MV-4-11 (cell line): ENCODE data around the gene UNC5CL.

Experiments
- DNase-seq: peaks from one replicate; lab custom pipeline; 2025; lab: John Stamatoyannopoulos, UW

UNC5CL gene

DNA sequence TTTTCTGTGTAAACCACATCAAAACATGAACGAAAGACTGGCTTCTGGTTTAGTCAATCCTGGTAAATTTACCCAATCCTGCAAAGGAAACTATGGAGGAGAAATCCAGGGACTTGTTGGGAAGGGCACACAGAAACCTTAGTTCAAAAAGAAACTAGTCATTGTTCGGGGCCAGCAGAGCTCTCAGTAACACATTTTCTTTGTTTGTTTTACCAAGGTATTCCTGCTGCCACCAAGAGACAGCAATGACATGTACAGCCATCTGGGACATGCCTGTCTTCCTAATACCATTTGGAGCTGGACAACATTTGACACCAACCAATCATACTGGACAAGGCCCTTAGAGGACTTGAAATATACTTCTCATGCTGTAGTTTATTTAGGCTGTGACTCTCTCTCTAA, 24.9 kb upstream of the UNC5CL start:
- DNase-seq = no peak

- DNase-seq = no peak
These were observed 23.0 kb upstream of the UNC5CL start for GRCh38 chr6:41062056-41062455.

GRCh38 chr6:41061196-41061726, 22.2 kb upstream of the UNC5CL start:
- DNase-seq = no peak

- DNase-seq = no peak
These were observed 20.5 kb upstream of the UNC5CL start for GRCh38 chr6:41059556-41059955.

GRCh38 chr6:41058783-41059181, 19.8 kb upstream of the UNC5CL start:
- DNase-seq = no peak

GRCh38 chr6:41056768-41057490, 17.9 kb upstream of the UNC5CL start:
- no peak for DNase-seq

DNA sequence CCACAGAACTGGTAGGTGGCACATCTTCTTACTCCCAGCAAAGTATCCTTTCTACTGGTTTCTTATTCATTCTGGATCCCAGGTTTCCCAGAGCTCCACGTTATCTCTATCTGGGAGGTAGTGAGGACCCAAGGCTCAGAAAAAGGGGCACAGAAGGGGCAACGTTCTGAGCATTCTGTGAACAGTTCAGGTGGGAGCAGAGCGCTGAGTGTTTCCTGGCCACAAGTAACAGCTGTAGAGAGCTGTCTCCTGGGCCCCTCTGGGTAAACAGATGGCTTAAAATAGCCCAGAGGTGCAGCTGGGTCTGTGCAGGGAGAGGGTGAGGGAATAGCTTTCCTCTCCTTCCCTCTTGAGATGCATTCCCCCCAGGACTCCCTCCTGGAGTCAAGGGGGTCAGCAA, 16.1 kb upstream of the UNC5CL start:
- DNase-seq = no peak

DNA sequence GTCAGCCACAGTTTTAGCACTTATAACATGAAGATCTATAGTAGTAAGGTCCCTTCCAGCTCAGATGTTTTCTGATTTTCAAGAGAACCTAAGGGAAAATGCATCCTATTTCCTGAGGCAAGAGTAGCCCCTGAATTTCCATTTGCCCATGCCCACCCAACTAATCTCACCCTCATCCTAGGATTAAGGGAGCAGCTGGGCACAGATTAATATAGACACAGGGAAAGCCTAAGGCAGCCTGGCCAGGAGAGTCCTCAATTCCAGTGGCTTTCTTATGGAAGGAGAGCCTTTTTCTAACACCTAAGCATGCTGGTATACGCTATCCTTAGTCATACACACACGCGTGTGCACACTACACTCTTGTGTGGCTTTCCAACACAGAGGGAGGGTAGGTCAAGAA, 15.5 kb upstream of the UNC5CL start:
- no peak for DNase-seq

GRCh38 chr6:41053041-41053440, 14.0 kb upstream of the UNC5CL start, which contains the start of gene APOBEC2:
Gene APOBEC2, plus strand, starts transcription at chr6:41053202. Its CDS starts 146 bp downstream, at chr6:41053348.
- DNase-seq = no peak

DNA sequence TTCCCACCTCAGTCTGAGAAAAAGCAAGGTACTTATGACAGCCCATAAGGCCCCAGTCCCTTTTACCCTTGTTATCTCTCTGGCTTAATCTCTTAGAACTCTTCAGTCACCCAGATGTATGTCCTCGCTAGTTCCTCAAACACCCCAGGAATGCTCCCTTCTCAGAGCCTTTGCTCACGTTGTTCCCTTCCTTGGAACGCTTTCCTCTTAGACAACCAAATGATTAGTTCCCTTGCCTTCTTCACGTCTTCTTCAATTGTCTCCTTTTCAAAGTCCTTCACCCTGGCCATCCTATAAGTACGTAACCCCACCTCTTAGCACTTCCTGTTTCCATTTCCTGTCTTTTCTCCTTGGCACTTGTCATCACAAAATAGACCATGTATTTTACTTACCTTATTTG, 12.9 kb upstream of the UNC5CL start:
- peak; percentile 70 for DNase-seq

- no peak for DNase-seq
These were observed 11.5 kb upstream of the UNC5CL start for GRCh38 chr6:41050536-41050935.

GRCh38 chr6:41049955-41050354, 10.9 kb upstream of the UNC5CL start:
- no peak for DNase-seq

DNA sequence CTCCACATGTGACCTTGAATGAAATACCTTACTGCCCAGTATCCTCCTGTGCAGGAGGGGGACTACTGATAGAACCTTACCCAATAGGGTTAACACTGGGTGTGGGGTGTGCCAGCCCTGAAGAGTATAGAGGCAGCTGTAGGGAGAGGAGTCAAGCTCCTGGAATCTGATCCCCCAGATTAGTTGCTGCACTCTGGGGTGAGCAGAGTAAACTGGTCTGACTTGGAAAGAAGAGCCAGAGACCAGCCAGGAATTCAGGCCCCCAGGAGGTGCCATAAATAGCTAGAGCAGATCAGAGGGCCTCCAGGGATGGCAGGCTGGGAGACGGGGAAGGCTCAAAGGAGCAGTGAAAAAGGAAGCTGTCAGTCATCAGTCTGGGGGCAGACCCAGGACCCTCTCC, 10.5 kb upstream of the UNC5CL start:
- no peak for DNase-seq

DNA sequence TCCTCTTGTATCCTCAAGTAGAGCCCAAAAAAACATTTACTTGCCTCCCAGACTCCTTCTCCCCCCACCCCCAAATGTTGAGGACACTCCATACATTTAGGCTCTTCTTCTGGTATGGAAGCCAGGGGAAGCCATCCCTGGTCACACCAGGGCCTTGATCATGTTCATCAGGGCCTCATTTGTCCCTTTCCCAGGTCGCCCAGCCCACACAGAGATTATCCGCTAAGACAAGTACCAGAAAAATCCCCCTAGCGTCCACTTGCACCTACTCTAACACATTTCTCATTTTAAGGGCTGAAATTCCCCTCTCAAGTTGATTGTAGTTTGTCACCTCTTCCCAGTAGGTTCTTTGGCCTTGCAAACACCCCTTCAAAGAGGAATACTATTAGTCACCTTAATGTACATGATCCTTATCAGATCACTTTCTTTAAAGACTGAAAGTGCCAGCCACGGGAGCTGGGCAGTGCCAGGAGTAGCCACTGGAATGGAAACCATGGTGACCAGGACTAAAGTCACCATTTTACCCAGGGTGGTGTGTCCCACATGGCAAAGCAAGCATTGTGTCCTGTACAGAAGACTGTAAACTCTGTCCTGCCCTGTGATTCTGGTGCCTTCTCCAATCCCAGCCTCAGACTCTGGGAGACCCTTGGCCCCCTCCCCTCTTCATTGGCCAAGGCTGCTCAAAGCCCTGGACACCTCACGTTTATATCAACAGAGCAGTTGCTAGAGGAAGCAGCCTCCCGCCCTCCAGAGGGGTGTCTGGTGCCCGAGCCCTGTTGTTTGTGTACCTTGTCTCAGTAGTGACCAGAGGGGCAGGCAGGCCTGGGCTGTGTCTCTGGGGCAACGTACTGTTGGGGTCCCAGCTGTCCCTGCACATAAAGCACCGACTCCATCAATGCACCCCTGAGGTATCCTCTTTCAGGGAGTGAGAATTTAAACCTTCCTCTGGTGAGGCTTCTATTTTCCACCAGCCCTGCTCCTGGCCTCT, 9.0 kb upstream of the UNC5CL start:
- DNase-seq = no peak

DNA sequence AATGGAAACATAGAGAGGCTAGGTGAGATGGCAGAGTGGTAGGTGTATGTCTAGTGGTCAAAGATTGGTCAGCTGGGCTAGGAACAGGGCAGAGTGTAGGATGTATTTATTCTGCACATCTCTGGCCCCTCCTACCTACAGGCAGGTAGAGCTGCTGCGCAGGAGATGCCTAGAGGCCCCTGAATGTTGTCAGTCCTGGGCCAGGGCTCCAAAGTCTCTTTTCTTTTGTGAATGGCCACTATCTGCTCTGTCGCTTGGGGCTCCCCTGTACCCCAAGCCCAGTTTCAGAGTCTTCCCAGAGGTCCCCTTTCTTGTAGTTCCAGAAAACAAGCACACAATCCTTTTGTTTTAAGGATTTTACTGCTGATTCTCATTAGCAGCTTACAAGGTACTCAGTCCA, 8.3 kb upstream of the UNC5CL start:
- no peak for DNase-seq

GRCh38 chr6:41046084-41046483, 7.1 kb upstream of the UNC5CL start:
- no peak for DNase-seq

GRCh38 chr6:41045664-41046063, 6.6 kb upstream of the UNC5CL start:
- DNase-seq = no peak

- DNase-seq = no peak
These were observed 4.1 kb upstream of the UNC5CL start for GRCh38 chr6:41043151-41043550.

GRCh38 chr6:41042226-41043055, 3.4 kb upstream of the UNC5CL start, which contains the start of gene TSPO2:
Gene TSPO2, plus strand, starts transcription at chr6:41042467. Its CDS starts 519 bp downstream, at chr6:41042986.
- DNase-seq = no peak

- DNase-seq = no peak
These were observed 2.0 kb upstream of the UNC5CL start for GRCh38 chr6:41040940-41041536.
